ENCODE measurements around the gene ITGB4. TPM values are rescaled to one million over a fixed set of nuclear protein-coding genes. Genes with fewer than 3 reads are reported as not detected.

ITGB4 gene
- total RNA-seq, 1 experiment from 2014 or later, result 4.8 TPM

GRCh38 chr17:75785016-75785890 is 64.0 kb downstream of the ITGB4 start:
- DNase-seq (ENCODE audit: low read depth), result peak; percentile 89

GRCh38 chr17:75791254-75791653 is 70.0 kb downstream of the ITGB4 start:
- DNase-seq (ENCODE audit: low read depth), result no peak

- no peak for DNase-seq (ENCODE audit: low read depth)
Observed at GRCh38 chr17:75793460-75793859, 72.2 kb downstream of the ITGB4 start.

- DNase-seq (ENCODE audit: low read depth), result no peak
Observed at GRCh38 chr17:75795820-75796607, 74.8 kb downstream of the ITGB4 start.

GRCh38 chr17:75799402-75799801 is 78.1 kb downstream of the ITGB4 start:
- DNase-seq (ENCODE audit: low read depth), result no peak

GRCh38 chr17:75803883-75804282 is 82.6 kb downstream of the ITGB4 start:
- DNase-seq (ENCODE audit: low read depth), result no peak

- DNase-seq (ENCODE audit: low read depth), result no peak
Observed at GRCh38 chr17:75806822-75807500, 85.7 kb downstream of the ITGB4 start.

Other genes with a start within 250 kb of the ITGB4 start
- gene CASKIN2, start 205.9 kb upstream of the ITGB4 start, total RNA-seq (2014; rRNA removed; shearing (Covaris generic)), result 4.8 and 8.9 TPM in 2 replicates
- 14.9 and 22.7 TPM in 2 replicates for gene TSEN54, start 204.9 kb upstream of the ITGB4 start, total RNA-seq (2014; rRNA removed; shearing (Covaris generic))
- 4.1 and 4.5 TPM in 2 replicates for gene LLGL2, start 195.8 kb upstream of the ITGB4 start, total RNA-seq (2014; rRNA removed; shearing (Covaris generic))
- gene MYO15B, start 133.7 kb upstream of the ITGB4 start, total RNA-seq (2014; rRNA removed; shearing (Covaris generic)), result 0.20 and 1.5 TPM in 2 replicates
- not detected in 2 replicates for gene SMIM5, start 88.0 kb upstream of the ITGB4 start, total RNA-seq (2014; rRNA removed; shearing (Covaris generic))
- 8.9 and 13.1 TPM in 2 replicates for gene RECQL5, start 54.3 kb upstream of the ITGB4 start, total RNA-seq (2014; rRNA removed; shearing (Covaris generic))
- 54.7 and 79.3 TPM in 2 replicates for gene SAP30BP, start 54.1 kb upstream of the ITGB4 start, total RNA-seq (2014; rRNA removed; shearing (Covaris generic))
- 20.4 and 31.6 TPM in 2 replicates for gene GALK1, start 43.7 kb downstream of the ITGB4 start, total RNA-seq (2014; rRNA removed; shearing (Covaris generic))
- 23.2 and 26.7 TPM in 2 replicates for gene UNK, start 63.3 kb downstream of the ITGB4 start, total RNA-seq (2014; rRNA removed; shearing (Covaris generic))
- gene UNC13D, start 122.9 kb downstream of the ITGB4 start, total RNA-seq (2014; rRNA removed; shearing (Covaris generic)), result 0.07 TPM in 1 of 2 replicates, not detected in the other
- gene WBP2, start 133.9 kb downstream of the ITGB4 start, total RNA-seq (2014; rRNA removed; shearing (Covaris generic)), result 32.5 and 35.8 TPM in 2 replicates
- 3.8 and 6.6 TPM in 2 replicates for gene TRIM47, start 157.1 kb downstream of the ITGB4 start, total RNA-seq (2014; rRNA removed; shearing (Covaris generic))
- 6.4 and 11.1 TPM in 2 replicates for gene TRIM65, start 175.5 kb downstream of the ITGB4 start, total RNA-seq (2014; rRNA removed; shearing (Covaris generic))
- 30.3 and 39.4 TPM in 2 replicates for gene MRPL38, start 183.4 kb downstream of the ITGB4 start, total RNA-seq (2014; rRNA removed; shearing (Covaris generic))
- 14.4 and 18.7 TPM in 2 replicates for gene FBF1, start 219.6 kb downstream of the ITGB4 start, total RNA-seq (2014; rRNA removed; shearing (Covaris generic))

Data from M059J (cell line).